Myocyte (in vitro differentiated cells): ENCODE data around the gene HCST. TPM values are rescaled to one million over a fixed set of nuclear protein-coding genes. Genes with fewer than 3 reads are reported as not detected.

Experiments used
- DNase-seq: peaks from one replicate; pipeline ENCODE4 v3.0.0-alpha.2; 2012; ENCODE audit warnings: low read depth
- total RNA-seq: library from RNA; depleted of rRNA; stranded (reverse); fragments of >200 nt; gene quantifications from 2 replicates; pipeline ENCODE4 v1.2.3, GENCODE V29; 2014

Gene HCST
- total RNA-seq, 1 donor from 2014 or later: not detected

DNA sequence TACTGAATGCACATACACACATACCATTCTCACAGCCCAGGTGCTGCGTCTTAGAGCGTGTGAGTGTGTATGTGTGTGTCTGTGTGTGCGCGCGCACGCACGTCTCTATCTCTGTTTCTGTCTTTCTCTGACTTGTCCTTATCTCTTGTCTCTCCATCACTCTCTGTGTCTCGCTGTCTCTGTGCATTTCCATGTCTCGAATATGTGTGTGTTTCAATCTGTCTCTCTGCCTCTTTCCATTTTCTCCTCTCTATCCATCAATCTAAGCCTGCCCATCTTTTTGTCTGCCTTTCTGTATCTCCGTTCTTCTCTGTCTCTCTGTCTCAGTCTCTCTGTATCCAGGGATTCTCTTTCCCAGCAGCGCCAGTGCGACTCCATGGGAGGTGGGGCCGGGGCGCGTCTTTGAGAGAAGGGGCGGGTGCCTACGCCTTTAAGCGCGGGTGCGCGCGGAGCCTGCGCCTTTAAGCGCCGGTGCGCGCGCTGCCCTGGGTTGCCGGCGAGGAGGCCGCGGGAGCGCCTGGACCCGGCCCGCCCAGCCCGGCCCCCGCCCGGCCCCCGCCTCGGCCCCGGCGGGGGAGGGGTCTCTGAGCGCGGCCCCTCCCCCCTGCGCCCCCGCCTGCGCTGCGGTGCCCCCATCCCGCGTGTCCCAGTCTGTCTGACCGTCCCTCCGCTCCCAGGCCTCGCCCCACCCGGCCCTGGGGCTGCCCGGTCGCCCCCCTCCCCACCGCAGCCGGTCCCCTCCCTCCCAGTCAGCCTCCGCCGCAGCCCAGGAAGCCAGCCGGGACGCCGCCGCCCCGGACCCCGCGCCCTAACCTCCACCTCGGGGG is 33.8 kb downstream of the HCST start, which contains the start of gene LRFN3:
Gene LRFN3, plus strand, starts transcription at position 464 of the 827 bp plus-strand sequence. CDS start 3,052 bp downstream, outside the sequence.
- peak; percentile 73 for DNase-seq

DNA sequence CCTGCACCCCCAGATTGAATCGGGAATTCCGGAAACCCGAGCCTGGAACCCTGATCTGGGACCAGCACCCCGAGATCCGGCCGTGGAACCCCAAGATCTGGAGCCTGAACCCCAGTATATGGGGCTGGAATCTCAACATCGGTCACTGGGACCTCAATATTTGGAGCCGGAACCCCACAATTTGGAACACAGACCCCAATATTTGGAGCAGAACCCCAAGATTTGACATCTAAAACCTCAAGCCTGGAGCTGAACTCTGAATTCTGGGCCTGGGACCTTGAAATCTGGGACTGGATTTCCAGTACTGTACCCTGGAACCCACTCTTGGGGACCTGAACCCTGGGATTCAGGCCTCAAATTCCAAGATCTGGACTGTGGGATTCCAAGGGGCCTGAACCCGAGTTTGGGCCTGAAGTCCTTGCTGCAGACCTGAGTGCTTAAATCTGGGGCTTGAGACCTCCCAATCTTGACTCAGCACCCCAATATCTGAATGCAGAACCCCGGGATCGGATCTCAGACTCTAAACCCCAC is 34.5 kb downstream of the HCST start:
- no peak for DNase-seq

DNA sequence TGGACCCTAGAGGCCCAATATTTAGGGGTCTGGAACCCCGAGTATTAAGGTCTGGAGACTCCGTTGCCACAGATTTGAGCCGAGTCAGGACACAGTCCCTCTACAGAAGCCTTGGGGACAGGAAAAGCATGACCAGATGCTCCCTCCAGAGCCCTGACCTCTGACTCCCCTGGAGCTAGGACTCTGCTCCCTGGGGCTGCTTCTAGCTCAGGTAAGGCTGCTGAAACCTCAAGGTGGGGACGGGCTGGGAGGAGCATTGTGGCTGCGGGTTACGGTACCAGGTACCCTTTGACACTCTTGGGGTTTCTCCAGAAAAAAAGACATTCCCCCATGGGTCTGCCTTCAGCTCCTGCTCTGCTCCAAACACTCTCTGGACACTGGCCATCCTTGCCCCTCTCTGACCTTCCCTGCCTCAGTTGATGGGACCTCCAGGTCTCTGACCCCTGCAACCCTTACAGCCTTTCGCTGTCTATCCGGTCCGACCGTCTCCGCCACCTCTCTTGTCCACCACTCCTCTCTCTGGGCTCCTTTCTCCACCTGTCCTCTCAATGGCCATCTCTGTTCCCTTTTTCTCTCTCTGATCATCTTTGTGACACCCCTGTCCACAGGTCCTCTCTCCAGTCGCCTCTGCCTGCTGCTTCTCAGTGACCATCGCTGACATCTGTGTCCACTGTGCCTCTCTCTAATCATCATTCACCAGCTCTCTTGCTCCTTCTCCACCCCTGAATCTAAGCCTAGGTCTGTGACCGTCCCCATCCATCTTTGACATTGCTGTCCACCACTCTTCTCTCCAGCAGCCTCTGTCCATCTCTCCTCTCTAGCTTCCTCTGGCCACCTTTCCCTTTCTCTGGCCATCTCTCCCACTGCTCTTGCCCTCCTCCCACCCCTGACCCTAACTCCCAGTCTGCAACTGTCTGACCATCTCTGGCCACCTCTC is 35.3 kb downstream of the HCST start:
- no peak for DNase-seq

DNA sequence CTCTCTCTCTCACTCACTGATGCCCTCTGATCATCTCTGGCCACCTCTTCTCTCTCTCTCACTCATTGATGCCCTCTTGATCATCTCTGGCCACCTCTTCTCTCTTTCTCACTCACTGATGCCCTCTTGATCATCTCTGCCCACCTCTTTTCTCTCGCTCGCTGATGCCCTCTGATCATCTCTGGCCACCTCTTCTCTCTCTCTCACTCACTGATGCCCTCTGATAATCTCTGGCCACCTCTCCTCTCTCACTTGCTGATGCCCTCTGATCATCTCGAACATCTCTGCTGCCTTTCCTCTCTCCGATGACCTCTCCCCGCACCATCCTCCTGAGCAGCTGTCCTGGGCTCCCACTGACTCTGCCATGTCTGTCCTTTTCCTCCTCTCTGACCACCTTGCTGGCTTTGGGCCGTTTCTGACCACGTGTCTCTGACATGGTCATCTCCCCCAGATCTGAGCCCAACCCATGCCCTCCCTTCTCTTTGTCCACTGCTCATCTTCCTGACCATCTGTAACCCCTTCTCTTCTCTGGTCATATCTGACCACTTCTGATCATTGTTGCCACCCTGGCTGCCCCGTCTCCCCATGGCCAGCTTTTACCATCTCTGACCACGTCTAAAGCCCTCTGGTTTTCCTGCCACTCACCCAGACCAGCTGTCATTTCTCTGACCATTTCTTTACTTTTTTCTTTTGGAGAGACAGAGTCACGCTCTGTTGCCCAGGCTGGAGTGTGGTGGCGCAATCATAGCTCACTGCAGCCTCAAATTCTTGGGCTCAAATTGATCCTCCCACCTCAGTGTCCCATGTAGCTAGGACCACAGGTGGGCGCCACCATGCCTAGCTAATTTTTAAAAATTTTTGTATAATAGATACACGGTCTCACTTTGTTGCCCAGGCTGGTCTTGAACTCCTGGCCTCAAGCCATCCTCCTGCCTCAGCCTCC is 36.2 kb downstream of the HCST start:
- DNase-seq: no peak

DNA sequence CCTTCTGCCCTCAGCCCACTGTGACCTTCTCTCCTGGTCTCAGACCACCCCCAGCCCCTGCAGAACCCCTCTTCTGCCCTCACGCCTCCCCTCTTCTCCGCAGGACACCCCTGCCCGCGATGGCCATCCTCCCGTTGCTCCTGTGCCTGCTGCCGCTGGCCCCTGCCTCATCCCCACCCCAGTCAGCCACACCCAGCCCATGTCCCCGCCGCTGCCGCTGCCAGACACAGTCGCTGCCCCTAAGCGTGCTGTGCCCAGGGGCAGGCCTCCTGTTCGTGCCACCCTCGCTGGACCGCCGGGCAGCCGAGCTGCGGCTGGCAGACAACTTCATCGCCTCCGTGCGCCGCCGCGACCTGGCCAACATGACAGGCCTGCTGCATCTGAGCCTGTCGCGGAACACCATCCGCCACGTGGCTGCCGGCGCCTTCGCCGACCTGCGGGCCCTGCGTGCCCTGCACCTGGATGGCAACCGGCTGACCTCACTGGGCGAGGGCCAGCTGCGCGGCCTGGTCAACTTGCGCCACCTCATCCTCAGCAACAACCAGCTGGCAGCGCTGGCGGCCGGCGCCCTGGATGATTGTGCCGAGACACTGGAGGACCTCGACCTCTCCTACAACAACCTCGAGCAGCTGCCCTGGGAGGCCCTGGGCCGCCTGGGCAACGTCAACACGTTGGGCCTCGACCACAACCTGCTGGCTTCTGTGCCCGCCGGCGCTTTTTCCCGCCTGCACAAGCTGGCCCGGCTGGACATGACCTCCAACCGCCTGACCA is 37.2 kb downstream of the HCST start:
- no peak for DNase-seq

DNA sequence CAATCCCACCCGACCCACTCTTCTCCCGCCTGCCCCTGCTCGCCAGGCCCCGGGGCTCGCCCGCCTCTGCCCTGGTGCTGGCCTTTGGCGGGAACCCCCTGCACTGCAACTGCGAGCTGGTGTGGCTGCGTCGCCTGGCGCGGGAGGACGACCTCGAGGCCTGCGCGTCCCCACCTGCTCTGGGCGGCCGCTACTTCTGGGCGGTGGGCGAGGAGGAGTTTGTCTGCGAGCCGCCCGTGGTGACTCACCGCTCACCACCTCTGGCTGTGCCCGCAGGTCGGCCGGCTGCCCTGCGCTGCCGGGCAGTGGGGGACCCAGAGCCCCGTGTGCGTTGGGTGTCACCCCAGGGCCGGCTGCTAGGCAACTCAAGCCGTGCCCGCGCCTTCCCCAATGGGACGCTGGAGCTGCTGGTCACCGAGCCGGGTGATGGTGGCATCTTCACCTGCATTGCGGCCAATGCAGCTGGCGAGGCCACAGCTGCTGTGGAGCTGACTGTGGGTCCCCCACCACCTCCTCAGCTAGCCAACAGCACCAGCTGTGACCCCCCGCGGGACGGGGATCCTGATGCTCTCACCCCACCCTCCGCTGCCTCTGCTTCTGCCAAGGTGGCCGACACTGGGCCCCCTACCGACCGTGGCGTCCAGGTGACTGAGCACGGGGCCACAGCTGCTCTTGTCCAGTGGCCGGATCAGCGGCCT is 37.9 kb downstream of the HCST start:
- no peak for DNase-seq

DNA sequence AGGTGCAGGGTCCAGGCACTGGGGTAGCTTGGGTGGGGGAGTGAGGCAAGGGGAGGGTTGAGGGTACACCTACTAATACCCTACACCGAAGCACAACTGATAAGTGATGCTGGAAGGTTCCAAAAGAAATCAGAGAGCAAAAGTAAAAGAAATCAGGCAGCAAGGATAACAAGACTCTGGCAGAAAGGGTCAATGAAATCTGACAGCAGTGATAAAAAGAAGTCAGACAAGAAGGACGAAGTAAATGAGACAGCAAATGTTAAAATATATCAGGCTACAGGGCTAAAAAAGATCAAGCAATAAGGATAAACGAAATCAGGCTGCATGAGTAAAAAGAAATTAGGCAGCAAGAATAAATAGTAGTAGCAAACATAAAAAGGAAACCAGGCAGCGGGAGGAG is 38.5 kb downstream of the HCST start:
- DNase-seq: no peak

DNA sequence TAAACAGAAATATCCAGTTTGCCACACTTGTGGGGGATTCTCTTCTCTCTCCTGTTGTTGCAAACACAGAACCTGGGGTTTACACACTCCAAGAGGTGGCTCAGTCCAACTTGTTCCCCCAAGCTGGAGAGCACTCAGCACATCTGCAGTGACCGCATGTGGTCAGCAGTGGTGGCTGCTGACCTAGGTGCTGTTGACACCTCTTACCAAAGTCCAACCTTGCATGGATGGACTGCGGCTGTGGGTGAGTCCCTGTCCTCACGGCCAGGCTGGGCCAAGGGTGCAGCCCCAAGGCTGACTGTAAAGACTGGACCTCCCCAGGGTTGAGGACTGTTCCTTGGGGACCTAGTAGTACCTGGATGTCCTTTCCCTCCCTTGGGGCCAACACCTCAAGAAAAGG is 39.9 kb downstream of the HCST start:
- DNase-seq: no peak

DNA sequence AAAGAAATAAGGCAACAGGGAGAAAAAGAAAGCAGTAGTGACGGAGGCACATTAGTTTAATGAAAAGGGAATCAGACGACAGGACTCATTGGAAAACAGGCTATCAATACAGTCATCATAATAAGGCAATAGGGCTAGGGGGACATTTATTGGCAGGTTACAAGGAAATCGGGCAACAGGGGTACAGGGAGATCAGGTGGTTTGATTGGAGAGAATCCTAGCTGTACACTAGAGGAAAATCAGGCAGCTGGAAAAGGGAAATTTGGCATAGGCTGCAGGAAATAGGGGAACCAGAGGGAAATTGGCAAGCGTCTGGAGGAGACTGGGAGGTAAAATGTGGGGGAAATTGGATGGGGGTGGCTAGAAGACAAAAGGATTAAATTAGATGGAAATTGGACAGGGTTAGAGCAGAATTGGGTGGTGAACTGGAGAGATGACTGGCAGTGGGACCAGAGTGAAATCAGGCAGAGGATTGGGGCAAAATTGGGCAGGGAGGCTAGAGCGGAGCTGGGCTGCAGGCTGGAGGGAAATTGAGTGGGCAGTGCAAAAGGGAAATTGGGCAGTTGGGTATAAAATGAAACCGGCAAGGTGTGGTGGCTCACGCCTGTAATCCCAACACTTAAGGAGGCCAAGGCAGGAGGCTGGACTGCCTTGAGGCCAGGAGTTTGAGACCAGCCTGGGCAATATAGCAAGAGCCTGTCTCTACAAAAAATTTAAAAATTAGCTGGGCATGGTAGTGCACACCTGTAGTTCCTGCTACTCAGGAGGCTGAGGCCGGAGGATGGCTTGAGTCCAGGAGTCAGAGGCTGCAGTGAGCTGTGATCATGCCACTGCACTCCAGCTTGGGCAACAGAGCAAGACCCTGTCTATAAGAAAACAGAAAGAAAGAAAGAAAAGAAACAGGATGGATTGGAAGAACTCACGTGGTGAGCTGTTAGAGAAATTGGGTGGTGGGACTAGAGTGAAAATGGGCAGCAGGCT is 41.3 kb downstream of the HCST start:
- DNase-seq: no peak

DNA sequence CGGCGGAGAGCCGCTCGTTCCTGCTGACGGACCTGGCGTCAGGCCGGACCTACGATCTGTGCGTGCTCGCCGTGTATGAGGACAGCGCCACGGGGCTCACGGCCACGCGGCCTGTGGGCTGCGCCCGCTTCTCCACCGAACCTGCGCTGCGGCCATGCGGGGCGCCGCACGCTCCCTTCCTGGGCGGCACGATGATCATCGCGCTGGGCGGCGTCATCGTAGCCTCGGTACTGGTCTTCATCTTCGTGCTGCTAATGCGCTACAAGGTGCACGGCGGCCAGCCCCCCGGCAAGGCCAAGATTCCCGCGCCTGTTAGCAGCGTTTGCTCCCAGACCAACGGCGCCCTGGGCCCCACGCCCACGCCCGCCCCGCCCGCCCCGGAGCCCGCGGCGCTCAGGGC is 42.2 kb downstream of the HCST start:
- no peak for DNase-seq

DNA sequence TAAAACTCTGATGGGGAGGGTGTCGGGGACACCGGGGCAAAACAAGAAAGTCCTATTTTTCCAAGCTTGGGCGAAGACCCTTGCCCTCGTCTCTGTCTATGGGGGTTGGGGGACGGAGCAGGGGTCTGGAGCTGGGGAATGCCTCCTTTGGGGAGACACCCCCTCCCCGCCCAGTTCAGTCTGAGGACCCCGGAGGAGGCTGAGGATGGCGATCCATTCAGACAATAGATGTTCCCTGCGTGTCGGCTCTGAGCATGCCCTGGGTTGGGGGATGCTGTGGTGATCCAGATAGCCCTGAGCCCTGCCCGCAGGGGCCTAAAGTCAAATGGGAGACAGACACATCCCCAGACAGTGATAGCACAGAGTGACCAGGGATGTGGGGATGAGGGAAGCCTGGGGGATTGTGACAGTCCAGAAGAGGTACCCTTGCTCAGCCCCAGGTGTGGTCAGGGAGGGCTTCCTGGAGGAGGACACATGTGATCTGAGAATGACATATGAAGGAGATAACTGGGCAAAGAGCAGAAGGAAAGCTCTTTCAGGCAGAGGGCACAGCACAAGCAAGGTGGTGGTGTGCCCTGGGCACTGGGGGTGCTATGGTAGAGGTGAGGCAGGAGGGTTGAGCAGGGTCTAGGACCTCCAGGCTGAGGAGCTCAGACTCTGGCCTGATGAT is 42.9 kb downstream of the HCST start:
- no peak for DNase-seq

DNA sequence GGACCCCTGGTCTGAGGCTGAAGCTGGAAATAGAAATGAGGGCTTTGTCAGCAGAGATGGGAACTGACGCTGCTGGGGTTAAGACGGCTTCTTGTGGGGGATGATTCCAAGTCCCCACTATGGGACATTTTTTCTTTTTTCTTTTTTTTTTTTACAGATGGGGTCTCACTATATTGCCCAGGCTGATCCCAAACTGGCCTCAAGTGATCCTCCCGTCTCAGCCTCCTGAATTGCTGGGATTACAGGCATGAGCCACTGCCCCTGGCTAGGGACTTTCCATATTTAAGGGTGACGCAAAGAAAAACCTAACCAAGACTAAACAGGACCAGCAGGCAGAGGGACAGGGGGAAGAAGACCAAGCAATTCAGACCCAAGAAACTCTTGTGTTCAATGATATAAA is 43.9 kb downstream of the HCST start:
- no peak for DNase-seq

DNA sequence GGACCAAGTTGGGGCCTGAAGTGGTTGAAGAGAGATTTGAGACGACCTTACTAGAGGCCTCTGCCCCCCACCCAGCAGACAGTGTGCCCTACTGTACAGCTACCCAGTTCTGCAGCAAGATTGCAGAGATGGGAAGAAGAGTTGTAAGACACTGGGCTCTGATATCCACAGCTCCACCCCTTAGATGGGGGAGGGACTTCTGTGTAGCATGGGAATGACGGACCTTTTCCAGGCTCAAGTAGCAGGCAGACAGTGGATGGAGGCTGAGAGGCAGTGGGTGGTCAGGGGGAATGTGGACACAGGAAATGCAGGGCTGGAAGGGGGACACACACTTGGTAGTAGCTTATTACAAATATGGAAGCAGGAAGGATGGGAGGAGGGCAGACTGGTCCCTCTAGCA is 46.8 kb downstream of the HCST start:
- DNase-seq: no peak
